Brain microvascular endothelial cell (primary cell): ENCODE results near the gene MT1G.

Experiments used
- DNase-seq: peaks from one replicate; pipeline ENCODE4 v3.0.0-alpha.2; 2020
- H3K27ac ChIP-seq: fragments of 250-450 bp; sonication (Bioruptor Pico); 2 replicates; pipeline ENCODE4 v1.5.1; 2020; ENCODE audit warnings: mild to moderate bottlenecking, moderate library complexity
- H3K27me3 ChIP-seq: fragments of 250-450 bp; sonication (Bioruptor Pico); replicated peaks from 2 replicates; pipeline ENCODE4 v1.5.1; 2020; ENCODE audit warnings: mild to moderate bottlenecking
- H3K36me3 ChIP-seq: fragments of 250-450 bp; sonication (Bioruptor Pico); replicated peaks from 2 replicates; pipeline ENCODE4 v1.5.1; 2020; ENCODE audit warnings: mild to moderate bottlenecking
- H3K4me3 ChIP-seq: 2 replicates; pipeline ENCODE4 v1.5.1; 2011; ENCODE audit warnings: low read depth, mild to moderate bottlenecking, control low read depth, low read length, moderate library complexity
- in situ Hi-C: cut with HindIII; loops from 2 replicates; pipeline ENCODE4 v1.10.0; 2017; ENCODE audit warnings: low sequenced_read_pairs, low pct_ligation_motif_present
- TF ChIP-seq, protein P1 (sequence below): IDR thresholded peaks from 2 replicates; pipeline ENCODE4 v1.5.1; 2011; ENCODE audit warnings: low read depth, mild to moderate bottlenecking, moderate library complexity, low read length, control low read depth, inconsistent platforms; ENCODE audit errors: missing control alignments

Gene MT1G

GRCh38 chr16:56700631-56701030 is 32.8 kb upstream of the MT1G start:
- Histone ChIP-seq H3K27ac (no peak overlapping the region), H3K27me3 (no peaks in the 10 kb centered on the region), H3K4me3 (no peak overlapping the region), H3K36me3 (no peaks in the 10 kb centered on the region)
- TF ChIP-seq, protein P1, sequence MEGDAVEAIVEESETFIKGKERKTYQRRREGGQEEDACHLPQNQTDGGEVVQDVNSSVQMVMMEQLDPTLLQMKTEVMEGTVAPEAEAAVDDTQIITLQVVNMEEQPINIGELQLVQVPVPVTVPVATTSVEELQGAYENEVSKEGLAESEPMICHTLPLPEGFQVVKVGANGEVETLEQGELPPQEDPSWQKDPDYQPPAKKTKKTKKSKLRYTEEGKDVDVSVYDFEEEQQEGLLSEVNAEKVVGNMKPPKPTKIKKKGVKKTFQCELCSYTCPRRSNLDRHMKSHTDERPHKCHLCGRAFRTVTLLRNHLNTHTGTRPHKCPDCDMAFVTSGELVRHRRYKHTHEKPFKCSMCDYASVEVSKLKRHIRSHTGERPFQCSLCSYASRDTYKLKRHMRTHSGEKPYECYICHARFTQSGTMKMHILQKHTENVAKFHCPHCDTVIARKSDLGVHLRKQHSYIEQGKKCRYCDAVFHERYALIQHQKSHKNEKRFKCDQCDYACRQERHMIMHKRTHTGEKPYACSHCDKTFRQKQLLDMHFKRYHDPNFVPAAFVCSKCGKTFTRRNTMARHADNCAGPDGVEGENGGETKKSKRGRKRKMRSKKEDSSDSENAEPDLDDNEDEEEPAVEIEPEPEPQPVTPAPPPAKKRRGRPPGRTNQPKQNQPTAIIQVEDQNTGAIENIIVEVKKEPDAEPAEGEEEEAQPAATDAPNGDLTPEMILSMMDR: no peak
- in situ Hi-C loops: no loop called here
- no peak for DNase-seq

GRCh38 chr16:56700195-56700594 is 32.3 kb upstream of the MT1G start:
- Histone ChIP-seq H3K27me3 (no peaks in the 10 kb centered on the region), H3K36me3 (no peaks in the 10 kb centered on the region), H3K4me3 (no peak overlapping the region), H3K27ac (no peak overlapping the region)
- in situ Hi-C loops: no loop called here
- TF ChIP-seq, protein P1: no peak
- DNase-seq: no peak

GRCh38 chr16:56697456-56698155 is 29.7 kb upstream of the MT1G start:
- Histone ChIP-seq H3K27ac (no peak overlapping the region), H3K36me3 (no peaks in the 10 kb centered on the region), H3K4me3 (no peak overlapping the region), H3K27me3 (no peaks in the 10 kb centered on the region)
- in situ Hi-C loops: no loop called here
- DNase-seq: no peak
- TF ChIP-seq, protein P1: no peak

GRCh38 chr16:56695246-56695645 is 27.4 kb upstream of the MT1G start:
- in situ Hi-C loops: no loop called here
- TF ChIP-seq, protein P1: no peak
- Histone ChIP-seq H3K27me3 (no peaks in the 10 kb centered on the region), H3K36me3 (no peaks in the 10 kb centered on the region), H3K4me3 (no peak overlapping the region), H3K27ac (no peak overlapping the region)
- DNase-seq: no peak

DNA sequence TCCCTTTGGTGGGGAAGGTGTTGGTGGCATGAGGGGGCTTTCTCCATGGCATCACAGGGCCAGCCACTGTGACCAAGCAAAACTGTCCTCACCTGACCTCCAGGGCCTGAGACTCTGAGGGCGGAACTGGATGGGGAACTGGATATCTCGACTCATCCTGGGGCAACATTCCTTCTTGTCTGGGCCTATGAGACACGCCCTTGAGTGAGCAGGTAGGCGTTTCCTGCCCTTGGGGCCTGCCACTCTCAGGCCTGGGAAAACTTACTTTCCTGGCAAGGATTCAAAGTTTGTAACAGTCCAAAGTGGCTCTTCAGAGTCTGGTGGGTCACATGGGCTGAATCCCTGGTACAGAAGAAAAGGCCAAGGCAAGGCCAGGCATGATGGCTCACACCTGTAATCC is 24.0 kb upstream of the MT1G start:
- no peak for DNase-seq
- TF ChIP-seq, protein P1: no peak
- no peak overlapping the region for H3K27ac ChIP-seq

More for the DNA sequence above, 24.0 kb upstream of the MT1G start:
- Histone ChIP-seq H3K36me3 (no peaks in the 10 kb centered on the region), H3K4me3 (no peak overlapping the region), H3K27me3 (no peaks in the 10 kb centered on the region)
- in situ Hi-C loops: no loop called here
